ENCODE measurements around the gene ABHD6. TPM values are rescaled to one million over a fixed set of nuclear protein-coding genes. Genes with fewer than 3 reads are reported as not detected.
"Not testable (repeated sequence)": the region's sequence is repeated elsewhere in the genome, so short reads cannot be mapped to it uniquely, and the experiment has no call there.

ABHD6 gene
- total RNA-seq, 1 donor: 5.1 TPM

DNA sequence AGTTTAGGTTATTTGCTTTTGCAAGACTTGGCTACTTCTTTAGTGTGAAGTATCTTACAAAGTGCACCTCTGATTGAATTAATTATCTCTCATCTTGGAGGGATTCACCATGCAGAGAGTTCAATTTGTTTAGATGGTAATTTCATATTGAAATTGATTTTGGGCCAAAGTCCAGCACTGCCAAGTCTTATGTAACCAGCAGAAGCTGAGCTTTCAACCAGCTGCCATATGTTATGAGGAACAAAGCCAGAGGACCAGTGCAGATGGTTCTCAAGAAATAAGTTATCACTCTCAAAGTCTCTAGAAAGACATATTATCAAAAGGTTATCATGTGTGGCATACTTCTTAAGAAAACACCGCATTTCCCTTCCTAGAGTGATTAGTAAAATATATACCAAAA lies 29.0 kb downstream of the ABHD6 start:
- H3K27ac ChIP-seq (ENCODE audit: low read depth, low read length): no peak overlapping the region
- DNase-seq (ENCODE audit: insufficient read length, low spot score, missing footprints): no peak
- H3K27me3 ChIP-seq (ENCODE audit: insufficient read depth, low read length): no peaks in the 10 kb centered on the region
- H3K79me2 ChIP-seq (ENCODE audit: insufficient read depth, low read length): no peaks in the 10 kb centered on the region
- H3K9me3 ChIP-seq (ENCODE audit: low read depth, low read length): no peaks in the 10 kb centered on the region
- TF ChIP-seq, protein P1, sequence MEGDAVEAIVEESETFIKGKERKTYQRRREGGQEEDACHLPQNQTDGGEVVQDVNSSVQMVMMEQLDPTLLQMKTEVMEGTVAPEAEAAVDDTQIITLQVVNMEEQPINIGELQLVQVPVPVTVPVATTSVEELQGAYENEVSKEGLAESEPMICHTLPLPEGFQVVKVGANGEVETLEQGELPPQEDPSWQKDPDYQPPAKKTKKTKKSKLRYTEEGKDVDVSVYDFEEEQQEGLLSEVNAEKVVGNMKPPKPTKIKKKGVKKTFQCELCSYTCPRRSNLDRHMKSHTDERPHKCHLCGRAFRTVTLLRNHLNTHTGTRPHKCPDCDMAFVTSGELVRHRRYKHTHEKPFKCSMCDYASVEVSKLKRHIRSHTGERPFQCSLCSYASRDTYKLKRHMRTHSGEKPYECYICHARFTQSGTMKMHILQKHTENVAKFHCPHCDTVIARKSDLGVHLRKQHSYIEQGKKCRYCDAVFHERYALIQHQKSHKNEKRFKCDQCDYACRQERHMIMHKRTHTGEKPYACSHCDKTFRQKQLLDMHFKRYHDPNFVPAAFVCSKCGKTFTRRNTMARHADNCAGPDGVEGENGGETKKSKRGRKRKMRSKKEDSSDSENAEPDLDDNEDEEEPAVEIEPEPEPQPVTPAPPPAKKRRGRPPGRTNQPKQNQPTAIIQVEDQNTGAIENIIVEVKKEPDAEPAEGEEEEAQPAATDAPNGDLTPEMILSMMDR (IDR thresholded peaks at IDR 0.05; ENCODE audit: extremely low read depth, low read depth, low read length): no peak
- H4K20me1 ChIP-seq (ENCODE audit: insufficient read depth, low read length): no peaks in the 10 kb centered on the region
- no peak overlapping the region for H2AFZ ChIP-seq (ENCODE audit: low read length)
- no peaks in the 10 kb centered on the region for H3K4me1 ChIP-seq (ENCODE audit: insufficient read depth, low read length)
- H3K4me2 ChIP-seq (ENCODE audit: insufficient read depth, low read length): no peak overlapping the region
- H3K36me3 ChIP-seq (ENCODE audit: insufficient read depth, low read length): no peaks in the 10 kb centered on the region
- H3K4me3 ChIP-seq (ENCODE audit: insufficient read depth, low read length): no peak overlapping the region

DNA sequence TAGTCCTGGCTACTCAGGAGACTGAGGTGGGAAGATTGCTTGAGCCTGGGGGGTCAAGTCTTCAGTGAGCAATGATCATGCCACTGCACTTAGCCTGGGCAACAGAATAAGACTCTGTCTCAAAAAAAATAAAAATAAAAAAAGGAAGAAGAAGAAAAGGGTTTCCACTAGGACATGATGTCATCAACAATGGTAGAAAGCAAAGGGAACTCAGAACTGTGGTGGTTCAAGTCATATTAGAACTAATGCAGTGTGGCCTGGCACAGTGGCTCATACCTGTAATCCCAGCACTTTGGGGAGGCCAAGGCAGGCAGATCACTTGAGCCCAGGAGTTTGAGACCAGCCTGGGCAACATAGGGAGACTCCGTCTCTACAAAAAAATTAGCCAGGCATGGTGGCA lies 30.0 kb downstream of the ABHD6 start:
- not testable (repeated sequence) for H3K79me2 ChIP-seq (ENCODE audit: insufficient read depth, low read length); H3K9me3 ChIP-seq (ENCODE audit: low read depth, low read length); H3K4me3 ChIP-seq (ENCODE audit: insufficient read depth, low read length); H3K36me3 ChIP-seq (ENCODE audit: insufficient read depth, low read length); H3K27ac ChIP-seq (ENCODE audit: low read depth, low read length); H3K27me3 ChIP-seq (ENCODE audit: insufficient read depth, low read length); H3K4me1 ChIP-seq (ENCODE audit: insufficient read depth, low read length); DNase-seq (ENCODE audit: insufficient read length, low spot score, missing footprints); H3K4me2 ChIP-seq (ENCODE audit: insufficient read depth, low read length); H2AFZ ChIP-seq (ENCODE audit: low read length); H4K20me1 ChIP-seq (ENCODE audit: insufficient read depth, low read length)

DNA sequence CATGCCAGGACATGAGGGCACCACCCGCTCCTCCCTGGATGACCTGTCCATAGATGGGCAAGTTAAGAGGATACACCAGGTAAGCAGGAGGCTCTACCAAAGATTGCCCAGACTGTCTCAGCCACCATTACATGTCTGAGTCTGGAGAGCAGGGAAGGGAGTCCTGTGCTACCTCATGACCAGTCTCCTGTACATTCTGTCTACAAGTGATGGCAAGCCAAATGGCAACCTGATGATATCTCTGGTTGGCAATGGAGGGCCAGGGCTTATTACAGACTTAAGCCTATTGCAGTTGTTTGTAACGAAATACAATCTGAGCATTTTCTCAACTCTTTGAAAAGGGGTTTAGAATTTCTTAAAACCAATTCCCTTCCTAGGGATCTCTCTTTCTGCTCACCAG lies 31.8 kb downstream of the ABHD6 start:
- no peak overlapping the region for H3K27ac ChIP-seq (ENCODE audit: low read depth, low read length)
- no peak overlapping the region for H2AFZ ChIP-seq (ENCODE audit: low read length)
- peaks cover 13% of the 10 kb centered on the region for H3K4me1 ChIP-seq (ENCODE audit: insufficient read depth, low read length)
- DNase-seq (ENCODE audit: insufficient read length, low spot score, missing footprints): no peak
- H3K36me3 ChIP-seq (ENCODE audit: insufficient read depth, low read length): no peaks in the 10 kb centered on the region
- H3K27me3 ChIP-seq (ENCODE audit: insufficient read depth, low read length): no peaks in the 10 kb centered on the region
- no peak overlapping the region for H3K4me2 ChIP-seq (ENCODE audit: insufficient read depth, low read length)
- TF ChIP-seq, protein P1 (IDR thresholded peaks at IDR 0.05; ENCODE audit: extremely low read depth, low read depth, low read length): no peak
- H3K4me3 ChIP-seq (ENCODE audit: insufficient read depth, low read length): no peak overlapping the region
- no peaks in the 10 kb centered on the region for H4K20me1 ChIP-seq (ENCODE audit: insufficient read depth, low read length)
- no peaks in the 10 kb centered on the region for H3K9me3 ChIP-seq (ENCODE audit: low read depth, low read length)
- H3K79me2 ChIP-seq (ENCODE audit: insufficient read depth, low read length): no peaks in the 10 kb centered on the region

DNA sequence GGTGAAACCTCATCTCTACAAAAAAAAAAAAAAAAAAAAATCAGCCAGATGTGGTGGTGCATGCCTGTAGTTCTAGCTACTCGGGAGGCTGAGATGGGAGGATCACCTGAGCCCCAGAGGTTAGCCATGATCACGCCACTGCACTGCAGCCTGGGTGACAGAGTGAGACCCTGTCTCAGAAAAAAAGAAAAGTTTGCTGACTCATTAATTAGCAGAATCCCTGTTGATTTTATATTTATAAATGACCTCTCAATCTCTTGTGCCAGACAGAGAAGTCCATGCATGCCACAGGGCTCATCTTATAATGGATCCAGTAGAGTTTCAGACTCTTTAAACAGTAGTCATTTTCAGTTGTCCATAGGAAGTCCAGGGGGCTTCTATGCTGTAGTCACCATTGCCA lies 32.9 kb downstream of the ABHD6 start:
- Histone ChIP-seq H3K4me1 (ENCODE audit: insufficient read depth, low read length) (peaks cover 13% of the 10 kb centered on the region), H4K20me1 (ENCODE audit: insufficient read depth, low read length) (no peaks in the 10 kb centered on the region), H3K79me2 (ENCODE audit: insufficient read depth, low read length) (no peaks in the 10 kb centered on the region), H3K36me3 (ENCODE audit: insufficient read depth, low read length) (no peaks in the 10 kb centered on the region), H3K27me3 (ENCODE audit: insufficient read depth, low read length) (no peaks in the 10 kb centered on the region), H3K9me3 (ENCODE audit: low read depth, low read length) (no peaks in the 10 kb centered on the region), H3K4me3 (ENCODE audit: insufficient read depth, low read length) (no peak overlapping the region), H3K27ac (ENCODE audit: low read depth, low read length) (no peak overlapping the region), H3K4me2 (ENCODE audit: insufficient read depth, low read length) (no peak overlapping the region), H2AFZ (ENCODE audit: low read length) (no peak overlapping the region)
- no peak for DNase-seq (ENCODE audit: insufficient read length, low spot score, missing footprints)
- TF ChIP-seq, protein P1 (IDR thresholded peaks at IDR 0.05; ENCODE audit: extremely low read depth, low read depth, low read length): no peak
